Mesenchymal stem cell (in vitro differentiated cells and primary cell): ENCODE measurements around the gene IRF7.

ENCODE experiments used
- DNase-seq: peaks from one replicate; pipeline ENCODE4 v3.0.0-alpha.2; 2013
- H2AFZ ChIP-seq: one replicate; pipeline ENCODE4 v1.6.1; 2013; ENCODE audit warnings: low read depth, mild to moderate bottlenecking, control low read depth, inconsistent platforms, low read length, moderate library complexity
- H2AK5ac ChIP-seq: 2 replicates; pipeline ENCODE4 v1.6.1; 2013; ENCODE audit warnings: low read length, moderate library complexity, mild to moderate bottlenecking, inconsistent platforms; ENCODE audit not compliant: severe bottlenecking
- H2BK120ac ChIP-seq: one replicate; pipeline ENCODE4 v1.6.1; 2013; ENCODE audit warnings: low read depth, mild to moderate bottlenecking, inconsistent platforms, low read length, moderate library complexity
- H2BK12ac ChIP-seq, 2 experiments: one replicate each; pipeline ENCODE4 v1.6.1; 2013; ENCODE audit warnings: inconsistent platforms in 2 of 2, low read length in 2 of 2, mild to moderate bottlenecking in 2 of 2, moderate library complexity in 2 of 2, control low read depth in 1 of 2
- H2BK15ac ChIP-seq: one replicate; pipeline ENCODE4 v1.6.1; 2013; ENCODE audit warnings: mild to moderate bottlenecking, low read depth, inconsistent platforms; ENCODE audit not compliant: poor library complexity, severe bottlenecking
- H2BK5ac ChIP-seq: 2 replicates; pipeline ENCODE4 v1.6.1; 2013; ENCODE audit warnings: low read depth, mild to moderate bottlenecking, low read length, control low read depth, inconsistent platforms; ENCODE audit not compliant: poor library complexity, severe bottlenecking
- H3K14ac ChIP-seq, 2 experiments: one replicate each; pipeline ENCODE4 v1.6.1; 2013; ENCODE audit warnings: inconsistent platforms in 2 of 2, low read length in 2 of 2, control low read depth in 1 of 2, mild to moderate bottlenecking in 1 of 2, moderate library complexity in 1 of 2
- H3K18ac ChIP-seq, 2 experiments: one replicate each; pipeline ENCODE4 v1.6.1; 2013; ENCODE audit warnings: inconsistent platforms in 2 of 2, low read length in 2 of 2, control low read depth in 1 of 2, low read depth in 1 of 2, mild to moderate bottlenecking in 1 of 2
- H3K23ac ChIP-seq, 2 experiments: one replicate each; pipeline ENCODE4 v1.6.1; 2013; ENCODE audit warnings: inconsistent platforms in 2 of 2, low read length in 2 of 2, mild to moderate bottlenecking in 2 of 2, moderate library complexity in 2 of 2, control low read depth in 1 of 2
- H3K27ac ChIP-seq: 2 replicates; pipeline ENCODE4 v1.5.1; 2013; ENCODE audit warnings: mild to moderate bottlenecking, moderate library complexity, low read length, control low read depth, inconsistent platforms; ENCODE audit not compliant: poor library complexity, severe bottlenecking
- H3K27me3 ChIP-seq, 2 experiments: 2 replicates each; pipeline versions ENCODE4 v1.6.1 to v1.7.0; 2013; ENCODE audit warnings: low read length in 2 of 2, mild to moderate bottlenecking in 2 of 2, moderate library complexity in 2 of 2, control low read depth in 1 of 2, inconsistent platforms in 1 of 2; ENCODE audit not compliant: control insufficient read depth in 1 of 2, insufficient read depth in 1 of 2
- H3K36me3 ChIP-seq, 2 experiments: 2 replicates each; pipeline versions ENCODE4 v1.6.1 to v1.7.0; 2013; ENCODE audit warnings: low read length in 2 of 2, control low read depth in 1 of 2, inconsistent platforms in 1 of 2, low read depth in 1 of 2, mild to moderate bottlenecking in 1 of 2; ENCODE audit not compliant: insufficient read depth in 2 of 2, control insufficient read depth in 1 of 2
- H3K4ac ChIP-seq, 2 experiments: one replicate each; pipeline ENCODE4 v1.6.1; 2013; ENCODE audit warnings: inconsistent platforms in 2 of 2, low read length in 2 of 2, mild to moderate bottlenecking in 2 of 2, moderate library complexity in 2 of 2, control low read depth in 1 of 2, low read depth in 1 of 2
- H3K4me1 ChIP-seq: 2 replicates; pipeline ENCODE4 v1.6.1; 2013; ENCODE audit warnings: low read depth, low read length, control low read depth; ENCODE audit not compliant: control insufficient read depth, insufficient read depth
- H3K4me2 ChIP-seq: 2 replicates; pipeline ENCODE4 v1.6.1; 2013; ENCODE audit warnings: low read length, mild to moderate bottlenecking, inconsistent platforms; ENCODE audit not compliant: poor library complexity, severe bottlenecking
- H3K4me3 ChIP-seq, 2 experiments: 2 replicates each; pipeline versions ENCODE4 v1.5.1 to v1.7.0; 2013; ENCODE audit warnings: low read length in 2 of 2, mild to moderate bottlenecking in 2 of 2, control low read depth in 1 of 2, low read depth in 1 of 2; ENCODE audit not compliant: insufficient read depth in 1 of 2
- H3K79me1 ChIP-seq: replicated peaks from 2 replicates; pipeline ENCODE4 v1.6.1; 2013; ENCODE audit warnings: mild to moderate bottlenecking, control low read depth, low read length, inconsistent platforms; ENCODE audit not compliant: poor library complexity, severe bottlenecking
- H3K9ac ChIP-seq: 2 replicates; pipeline ENCODE4 v1.7.0; 2013; ENCODE audit warnings: mild to moderate bottlenecking, low read length, moderate library complexity
- H3K9me3 ChIP-seq: 2 replicates; pipeline ENCODE4 v1.7.0; 2013; ENCODE audit warnings: mild to moderate bottlenecking, low read length; ENCODE audit not compliant: control insufficient read depth
- H4K8ac ChIP-seq: one replicate; pipeline ENCODE4 v1.6.1; 2013; ENCODE audit warnings: inconsistent platforms, mild to moderate bottlenecking, low read length, moderate library complexity
- H4K91ac ChIP-seq: one replicate; pipeline ENCODE4 v1.6.1; 2013; ENCODE audit warnings: mild to moderate bottlenecking, low read length, inconsistent platforms
- WGBS: methylation state at CpG from one replicate; pipeline ENCODE4 v1.1.7; 2013; ENCODE audit warnings: mixed read lengths; 5-methylcytosine and 5-hydroxymethylcytosine counted together

IRF7 gene

DNA sequence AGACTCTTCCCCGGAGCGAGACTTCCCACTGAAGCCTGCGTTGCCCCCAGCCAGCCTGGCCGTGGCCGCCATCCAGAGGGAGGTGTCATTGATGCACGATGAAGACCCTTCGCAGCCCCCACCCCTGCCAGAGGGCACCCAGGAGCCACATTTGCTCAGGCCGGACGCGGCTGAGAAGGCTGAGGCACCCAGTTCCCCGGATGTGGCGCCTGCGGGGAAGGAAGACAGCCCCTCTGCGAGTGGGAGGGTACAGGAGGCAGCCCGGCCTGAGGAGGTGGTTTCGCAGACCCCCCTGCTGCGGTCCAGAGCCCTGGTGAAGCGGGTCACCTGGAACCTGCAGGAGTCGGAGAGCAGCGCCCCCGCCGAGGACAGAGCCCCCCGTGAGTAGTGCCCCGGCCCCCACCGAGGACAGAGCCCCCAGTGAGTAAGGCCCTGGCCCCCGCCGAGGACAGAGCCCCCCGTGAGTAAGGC is 6.4 kb downstream of the IRF7 start:
- 93% methylated on average over 28 of the region's 28 CpGs for WGBS
- no peak overlapping the region for H3K14ac ChIP-seq

DNA sequence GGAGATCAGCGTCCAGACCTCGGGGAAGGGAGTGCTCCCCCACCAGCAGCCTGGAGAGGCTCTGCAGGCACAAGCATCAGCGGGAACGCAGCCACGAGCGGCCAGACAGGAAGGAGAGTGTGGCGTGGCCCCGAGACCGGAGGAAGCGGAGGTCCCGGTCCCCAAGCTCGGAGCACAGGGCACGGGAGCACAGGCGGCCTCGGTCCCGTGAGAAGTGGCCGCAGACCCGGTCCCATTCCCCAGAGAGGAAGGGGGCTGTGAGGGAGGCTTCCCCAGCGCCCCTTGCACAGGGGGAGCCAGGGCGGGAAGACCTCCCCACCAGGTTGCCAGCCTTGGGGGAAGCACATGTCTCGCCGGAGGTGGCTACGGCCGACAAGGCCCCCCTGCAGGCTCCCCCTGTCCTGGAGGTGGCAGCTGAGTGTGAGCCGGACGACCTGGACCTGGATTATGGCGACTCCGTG is 6.9 kb downstream of the IRF7 start:
- no peaks in the 10 kb centered on the region for H3K27me3 ChIP-seq
- no peak for DNase-seq
- H3K79me1 ChIP-seq = peaks cover 48% of the 10 kb centered on the region
- no peak overlapping the region for H4K8ac ChIP-seq
- H3K36me3 ChIP-seq = peaks cover 92 to 96% of the 10 kb centered on the region in 2 experiments
- no peak overlapping the region for H3K9ac ChIP-seq
- H3K4me3 ChIP-seq = no peak overlapping the region
- no peak overlapping the region for H2BK5ac ChIP-seq
- H3K27ac ChIP-seq = no peak overlapping the region
- WGBS = 91% methylated on average over 28 of the region's 28 CpGs
- H3K4me2 ChIP-seq = no peak overlapping the region
- no peak overlapping the region for H2BK12ac ChIP-seq
- H4K91ac ChIP-seq = no peak overlapping the region
- H3K4me1 ChIP-seq = peaks cover 15% of the 10 kb centered on the region
- no peak overlapping the region for H3K4ac ChIP-seq
- no peak overlapping the region for H3K18ac ChIP-seq
- H2BK15ac ChIP-seq = no peak overlapping the region
- no peak overlapping the region for H2BK120ac ChIP-seq
- H3K9me3 ChIP-seq = no peaks in the 10 kb centered on the region
- no peak overlapping the region for H3K23ac ChIP-seq
- H2AK5ac ChIP-seq = no peak overlapping the region
- H2AFZ ChIP-seq = no peak overlapping the region
- no peak overlapping the region for H3K14ac ChIP-seq

More for the DNA sequence above, 6.4 kb downstream of the IRF7 start:
- no peak overlapping the region for H3K4me2 ChIP-seq
- H2BK5ac ChIP-seq = no peak overlapping the region
- H3K36me3 ChIP-seq = peaks cover 86 to 97% of the 10 kb centered on the region in 2 experiments
- no peak overlapping the region for H2BK15ac ChIP-seq
- no peak overlapping the region for H3K18ac ChIP-seq
- H2AFZ ChIP-seq = no peak overlapping the region
- DNase-seq = no peak
- H3K23ac ChIP-seq = no peak overlapping the region
- H4K8ac ChIP-seq = no peak overlapping the region
- peaks cover 48% of the 10 kb centered on the region for H3K79me1 ChIP-seq
- H4K91ac ChIP-seq = no peak overlapping the region
- no peak overlapping the region for H2AK5ac ChIP-seq
- H3K27me3 ChIP-seq = no peaks in the 10 kb centered on the region
- peaks cover 20% of the 10 kb centered on the region for H3K4me1 ChIP-seq
- H3K9me3 ChIP-seq = no peaks in the 10 kb centered on the region
- H3K4me3 ChIP-seq = no peak overlapping the region
- H2BK120ac ChIP-seq = no peak overlapping the region
- no peak overlapping the region for H3K27ac ChIP-seq
- H3K9ac ChIP-seq = no peak overlapping the region
- no peak overlapping the region for H3K4ac ChIP-seq
- H2BK12ac ChIP-seq = no peak overlapping the region

GRCh38 chr11:607971-608659 is 7.6 kb downstream of the IRF7 start:
- Histone ChIP-seq H3K4me1 (peaks cover 9% of the 10 kb centered on the region), H3K9ac (no peak overlapping the region), H3K9me3 (no peaks in the 10 kb centered on the region), H4K8ac (no peak overlapping the region), H2AK5ac (no peak overlapping the region), H3K4ac (no peak overlapping the region), H3K23ac (no peak overlapping the region), H2AFZ (no peak overlapping the region), H3K27ac (no peak overlapping the region), H2BK15ac (no peak overlapping the region), H3K4me2 (no peak overlapping the region), H3K36me3 (peaks cover 93 to 96% of the 10 kb centered on the region in 2 experiments), H2BK12ac (no peak overlapping the region), H3K14ac (no peak overlapping the region), H3K27me3 (no peaks in the 10 kb centered on the region), H3K4me3 (no peak overlapping the region), H4K91ac (no peak overlapping the region), H2BK5ac (no peak overlapping the region), H3K18ac (no peak overlapping the region), H2BK120ac (no peak overlapping the region), H3K79me1 (peaks cover 49% of the 10 kb centered on the region)
- WGBS = 97% methylated on average over 45 of the region's 45 CpGs
- no peak for DNase-seq

DNA sequence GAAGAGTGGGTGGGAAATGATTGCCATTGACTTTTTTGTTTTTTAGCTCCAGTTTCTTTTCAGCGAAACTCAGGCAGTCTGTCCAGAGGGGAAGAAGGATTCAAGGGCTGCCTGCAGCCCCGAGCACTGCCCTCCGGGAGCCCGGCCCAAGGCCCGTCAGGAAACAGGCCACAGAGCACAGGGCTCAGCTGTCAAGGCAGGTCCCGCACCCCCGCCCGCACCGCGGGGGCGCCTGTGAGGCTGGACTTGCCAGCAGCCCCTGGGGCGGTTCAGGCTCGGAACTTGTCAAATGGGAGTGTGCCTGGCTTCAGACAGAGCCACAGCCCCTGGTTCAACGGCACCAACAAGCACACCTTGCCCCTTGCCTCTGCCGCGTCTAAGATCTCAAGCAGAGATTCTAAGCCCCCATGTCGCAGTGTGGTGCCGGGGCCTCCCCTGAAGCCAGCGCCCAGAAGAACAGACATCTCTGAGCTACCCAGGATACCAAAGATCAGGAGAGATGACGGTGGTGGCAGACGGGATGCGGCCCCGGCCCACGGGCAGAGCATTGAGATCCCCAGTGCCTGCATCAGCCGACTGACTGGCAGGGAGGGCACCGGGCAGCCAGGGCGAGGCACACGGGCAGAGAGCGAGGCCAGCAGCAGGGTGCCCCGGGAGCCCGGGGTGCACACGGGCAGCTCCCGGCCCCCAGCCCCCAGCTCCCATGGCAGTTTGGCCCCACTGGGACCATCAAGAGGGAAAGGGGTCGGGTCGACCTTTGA is 8.6 kb downstream of the IRF7 start:
- Histone ChIP-seq H3K36me3 (peaks cover 92 to 95% of the 10 kb centered on the region in 2 experiments), H3K9ac (no peak overlapping the region), H3K23ac (no peak overlapping the region), H2BK12ac (no peak overlapping the region), H3K27me3 (no peaks in the 10 kb centered on the region), H3K4me2 (no peak overlapping the region), H3K9me3 (no peaks in the 10 kb centered on the region), H2BK120ac (no peak overlapping the region), H2AK5ac (no peak overlapping the region), H3K18ac (no peak overlapping the region), H3K4ac (no peak overlapping the region), H3K79me1 (peaks cover 50% of the 10 kb centered on the region), H3K14ac (no peak overlapping the region), H4K8ac (no peak overlapping the region), H2BK5ac (no peak overlapping the region), H3K4me1 (peaks cover 6% of the 10 kb centered on the region), H4K91ac (peak overlapping the region; percentile 16), H2BK15ac (no peak overlapping the region), H3K27ac (no peak overlapping the region), H3K4me3 (no peak overlapping the region), H2AFZ (no peak overlapping the region)
- DNase-seq = no peak
- WGBS = 96% methylated on average over 34 of the region's 35 CpGs
